Osteoblast (primary cell): ENCODE results near the gene SLC35A2. TPM values are rescaled to one million over a fixed set of nuclear protein-coding genes. Genes with fewer than 3 reads are reported as not detected.

ENCODE experiments used
- DNase-seq: peaks from one replicate; pipeline ENCODE4 v3.0.0; 2011; ENCODE audit warnings: low spot score, mixed read lengths; ENCODE audit not compliant: insufficient read length; ENCODE audit errors: missing footprints
- H2AFZ ChIP-seq: 2 replicates; pipeline ENCODE4 v1.6.0; 2011; ENCODE audit warnings: mild to moderate bottlenecking, low read length
- H3K27ac ChIP-seq: 2 replicates; pipeline ENCODE4 v1.5.1; 2011; ENCODE audit warnings: mild to moderate bottlenecking, low read depth, low read length, moderate library complexity
- H3K27me3 ChIP-seq: 2 replicates; pipeline ENCODE4 v1.6.0; 2012; ENCODE audit warnings: mild to moderate bottlenecking, control low read depth, inconsistent platforms, low read length, moderate library complexity; ENCODE audit not compliant: insufficient read depth
- H3K36me3 ChIP-seq: 2 replicates; pipeline ENCODE4 v1.5.1; 2011; ENCODE audit warnings: mild to moderate bottlenecking, low read length, control low read depth, moderate library complexity; ENCODE audit not compliant: insufficient read depth
- H3K4me1 ChIP-seq: 2 replicates; pipeline ENCODE4 v1.5.1; 2011; ENCODE audit warnings: mild to moderate bottlenecking, low read length, control low read depth, moderate library complexity; ENCODE audit not compliant: insufficient read depth
- H3K4me2 ChIP-seq: 2 replicates; pipeline ENCODE4 v1.6.0; 2011; ENCODE audit warnings: mild to moderate bottlenecking, low read length; ENCODE audit not compliant: insufficient read depth
- H3K4me3 ChIP-seq: fragments of 200-600 bp; sonication (generic); 3 replicates; pipeline ENCODE4 v1.5.1; 2012; ENCODE audit warnings: mild to moderate bottlenecking, low read length, inconsistent platforms; ENCODE audit not compliant: insufficient read depth
- H3K79me2 ChIP-seq: 2 replicates; pipeline ENCODE4 v1.6.0; 2012; ENCODE audit warnings: mild to moderate bottlenecking, low read length, control low read depth, inconsistent platforms; ENCODE audit not compliant: insufficient read depth
- H3K9me3 ChIP-seq: 2 replicates; pipeline ENCODE4 v1.5.1; 2011; ENCODE audit warnings: low read depth, low read length, control low read depth
- H4K20me1 ChIP-seq: 2 replicates; pipeline ENCODE4 v1.6.0; 2012; ENCODE audit warnings: mild to moderate bottlenecking, low read length, control low read depth; ENCODE audit not compliant: insufficient read depth
- CTCF ChIP-seq: IDR thresholded peaks from 2 replicates; pipeline ENCODE4 v1.5.1; 2011; ENCODE audit warnings: mild to moderate bottlenecking, low read depth, low read length, moderate library complexity; ENCODE audit errors: extremely low read depth
- total RNA-seq: library from RNA; depleted of rRNA; stranded (reverse); fragments of >200 nt; gene quantifications from 2 replicates; pipeline ENCODE4 v1.2.3, GENCODE V29; 2012

Gene SLC35A2
- total RNA-seq, 1 donor = 15.6 TPM

- no peaks in the 10 kb centered on the region for H3K9me3 ChIP-seq
- no peak for TF ChIP-seq CTCF
- no peak for DNase-seq
- peaks cover 24% of the 10 kb centered on the region for H3K36me3 ChIP-seq
- peaks cover 12% of the 10 kb centered on the region for H4K20me1 ChIP-seq
- H3K4me3 ChIP-seq = no peak overlapping the region
- H3K4me2 ChIP-seq = no peak overlapping the region
- H3K4me1 ChIP-seq = peaks cover 4% of the 10 kb centered on the region
- H3K79me2 ChIP-seq = peaks cover 28% of the 10 kb centered on the region
- H2AFZ ChIP-seq = no peak overlapping the region
- H3K27me3 ChIP-seq = no peaks in the 10 kb centered on the region
- H3K27ac ChIP-seq = no peak overlapping the region
Measured at GRCh38 chrX:48934581-48935300, 23.3 kb upstream of the SLC35A2 start.

GRCh38 chrX:48933757-48934156 is 22.3 kb upstream of the SLC35A2 start:
- Histone ChIP-seq H2AFZ (no peak overlapping the region), H3K36me3 (peaks cover 21% of the 10 kb centered on the region), H3K4me2 (no peak overlapping the region), H3K27me3 (no peaks in the 10 kb centered on the region), H3K27ac (no peak overlapping the region), H3K4me3 (no peak overlapping the region), H3K79me2 (peaks cover 19% of the 10 kb centered on the region), H3K4me1 (peaks cover 4% of the 10 kb centered on the region), H4K20me1 (peaks cover 5% of the 10 kb centered on the region), H3K9me3 (no peaks in the 10 kb centered on the region)
- no peak for TF ChIP-seq CTCF
- DNase-seq = peak; percentile 43

DNA sequence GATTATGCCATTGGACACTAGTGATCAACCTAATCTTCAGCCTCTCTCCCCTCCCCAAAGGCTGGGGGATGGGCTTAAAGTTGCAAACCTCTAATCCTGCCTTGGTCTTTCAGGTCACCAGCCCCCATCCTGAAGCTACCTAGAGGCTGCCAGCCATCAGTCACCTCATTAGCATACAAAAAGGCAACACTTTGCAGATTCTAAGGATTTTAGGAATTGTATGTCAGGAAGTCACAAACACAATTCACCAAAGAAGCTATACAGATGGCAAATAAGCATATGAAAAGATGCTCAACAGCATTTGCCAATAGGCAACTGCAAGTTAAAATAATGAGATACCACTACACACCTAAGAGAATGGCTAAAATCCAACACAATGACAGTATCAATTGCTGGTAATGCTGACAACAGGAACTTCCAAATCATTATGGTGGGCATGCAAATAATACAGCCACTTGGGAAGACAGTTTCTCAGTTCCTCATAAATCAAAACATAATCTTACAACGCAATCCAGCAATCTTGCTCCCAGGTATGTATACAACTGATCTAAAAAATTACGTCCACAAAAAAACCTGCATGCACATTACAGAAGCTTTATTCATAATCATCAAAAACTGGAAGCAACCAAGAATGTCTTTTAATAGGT is 16.4 kb upstream of the SLC35A2 start:
- Histone ChIP-seq H3K27ac (no peak overlapping the region), H2AFZ (no peak overlapping the region), H4K20me1 (peaks cover 4% of the 10 kb centered on the region), H3K9me3 (no peaks in the 10 kb centered on the region), H3K36me3 (peaks cover 21% of the 10 kb centered on the region), H3K4me1 (no peaks in the 10 kb centered on the region), H3K4me2 (no peak overlapping the region), H3K79me2 (peaks cover 3% of the 10 kb centered on the region), H3K4me3 (no peak overlapping the region), H3K27me3 (no peaks in the 10 kb centered on the region)
- no peak for DNase-seq
- no peak for TF ChIP-seq CTCF

DNA sequence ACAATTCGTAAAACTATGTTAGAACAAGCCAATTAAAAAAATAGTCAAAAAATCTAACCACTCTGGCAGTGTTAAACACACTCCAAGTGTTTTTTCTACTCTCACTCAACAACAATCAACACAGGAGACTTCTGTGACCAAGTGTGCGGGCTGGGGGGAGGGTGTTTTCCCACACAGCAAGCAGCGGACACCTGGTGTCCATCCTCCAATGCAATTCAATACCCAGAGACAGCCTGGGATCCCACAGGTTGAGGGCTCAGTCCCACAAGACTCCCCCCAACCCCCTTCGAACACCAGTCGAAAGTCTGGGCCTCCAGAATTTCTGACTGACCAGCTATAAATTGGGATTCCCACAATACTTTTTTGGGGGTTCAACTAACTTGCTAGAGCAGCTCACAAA is 15.7 kb upstream of the SLC35A2 start:
- H3K9me3 ChIP-seq = no peaks in the 10 kb centered on the region
- TF ChIP-seq CTCF = no peak
- no peak for DNase-seq

More for the DNA sequence above, 15.7 kb upstream of the SLC35A2 start:
- H3K4me2 ChIP-seq = no peak overlapping the region
- H3K4me3 ChIP-seq = no peak overlapping the region
- H3K36me3 ChIP-seq = peaks cover 21% of the 10 kb centered on the region
- no peak overlapping the region for H2AFZ ChIP-seq
- no peak overlapping the region for H3K27ac ChIP-seq
- H4K20me1 ChIP-seq = peaks cover 4% of the 10 kb centered on the region
- H3K4me1 ChIP-seq = no peaks in the 10 kb centered on the region
- no peaks in the 10 kb centered on the region for H3K27me3 ChIP-seq
- peaks cover 3% of the 10 kb centered on the region for H3K79me2 ChIP-seq
